GM23248 (cell line): ENCODE results near the gene UBTD2. TPM values are rescaled to one million over a fixed set of nuclear protein-coding genes. Genes with fewer than 3 reads are reported as not detected.

Experiments used
- DNase-seq: peaks from one replicate; pipeline ENCODE4 v3.0.0-alpha.2; 2015
- H2AFZ ChIP-seq: fragments of 200-600 bp; sonication (generic); 2 replicates; pipeline ENCODE4 v1.6.1; 2016; ENCODE audit warnings: antibody characterized with exemption
- H3F3A ChIP-seq: fragments of 200-600 bp; sonication (generic); 2 replicates; pipeline ENCODE4 v1.6.1; 2016; ENCODE audit warnings: mild to moderate bottlenecking, antibody characterized with exemption, mixed run types; ENCODE audit not compliant: insufficient read depth
- H3K27ac ChIP-seq: fragments of 200-600 bp; sonication (generic); 2 replicates; pipeline ENCODE4 v1.5.1; 2016; ENCODE audit warnings: mild to moderate bottlenecking
- H3K27me3 ChIP-seq: fragments of 200-600 bp; sonication (generic); replicated peaks from 2 replicates; pipeline ENCODE4 v1.6.1; 2016; ENCODE audit warnings: mild to moderate bottlenecking; ENCODE audit not compliant: insufficient read depth
- H3K36me3 ChIP-seq: fragments of 200-600 bp; sonication (generic); 2 replicates; pipeline ENCODE4 v1.6.1; 2016; ENCODE audit warnings: low read depth, mild to moderate bottlenecking
- H3K4me1 ChIP-seq: fragments of 200-600 bp; sonication (generic); 2 replicates; pipeline ENCODE4 v1.6.1; 2016; ENCODE audit warnings: mild to moderate bottlenecking; ENCODE audit not compliant: insufficient read depth
- H3K4me2 ChIP-seq: fragments of 200-600 bp; sonication (generic); one replicate; pipeline ENCODE4 v1.6.1; 2016; ENCODE audit warnings: mild to moderate bottlenecking; ENCODE audit not compliant: unreplicated experiment
- H3K4me3 ChIP-seq: fragments of 200-600 bp; sonication (generic); 2 replicates; pipeline ENCODE4 v1.5.1; 2016; ENCODE audit warnings: mild to moderate bottlenecking
- H3K79me2 ChIP-seq: fragments of 200-600 bp; sonication (generic); 2 replicates; pipeline ENCODE4 v1.6.1; 2016; ENCODE audit warnings: mild to moderate bottlenecking; ENCODE audit not compliant: insufficient read depth
- H3K9ac ChIP-seq: fragments of 200-600 bp; sonication (generic); 2 replicates; pipeline ENCODE4 v1.6.1; 2016; ENCODE audit warnings: mild to moderate bottlenecking
- H3K9me2 ChIP-seq: fragments of 200-600 bp; sonication (generic); 2 replicates; pipeline ENCODE4 v1.6.1; 2016; ENCODE audit warnings: mixed run types, mild to moderate bottlenecking, moderate library complexity; ENCODE audit not compliant: insufficient read depth
- H3K9me3 ChIP-seq: fragments of 200-600 bp; sonication (generic); one replicate; pipeline ENCODE4 v1.6.1; 2017; ENCODE audit warnings: low read depth
- H4K20me1 ChIP-seq: fragments of 200-600 bp; sonication (generic); 2 replicates; pipeline ENCODE4 v1.6.0; 2016; ENCODE audit not compliant: insufficient read depth
- EZH2 ChIP-seq: fragments of 200-600 bp; sonication (generic); IDR thresholded peaks from 2 replicates; pipeline ENCODE4 v1.6.1; 2018; ENCODE audit warnings: antibody characterized with exemption, mild to moderate bottlenecking; ENCODE audit not compliant: insufficient read depth, poor library complexity, severe bottlenecking
- EZH2phosphoT487 ChIP-seq: fragments of 200-600 bp; sonication (generic); IDR thresholded peaks from 2 replicates; pipeline ENCODE4 v1.6.1; 2018; ENCODE audit warnings: antibody characterized with exemption, moderate library complexity, mild to moderate bottlenecking, low read depth; ENCODE audit not compliant: insufficient read depth
- WGBS, 2 experiments: methylation state at CpG; one replicate each; pipeline ENCODE4 v1.1.6; 2015 to 2017; ENCODE audit warnings: low lambda C conversion rate in 2 of 2, low coverage in 1 of 2; ENCODE audit errors: missing lambda C conversion rate in 2 of 2; 5-methylcytosine and 5-hydroxymethylcytosine counted together
- in situ Hi-C: fragments of 300-500 bp; cut with MboI; formaldehyde crosslinking; loops from 2 replicates; pipeline ENCODE4 v1.15.0; 2020
- polyA plus RNA-seq: library from polyadenylated mRNA; unstranded; fragments of >200 nt; fragmentation: Nextera tagmentation; extraction: Ambion mirVana; gene quantifications from 2 replicates; pipeline ENCODE4 v1.2.1, GENCODE V29; 2016
- total RNA-seq: library from RNA; depleted of rRNA; stranded (reverse); fragments of >200 nt; shearing (Covaris generic); gene quantifications from 2 replicates; pipeline ENCODE4 v1.2.3, GENCODE V29; 2014

UBTD2 gene
- total and polyA plus RNA-seq, 2 experiments from 2014 or later = 17.3 to 41.4 TPM

GRCh38 chr5:172224996-172225395, 58.6 kb downstream of the UBTD2 start:
- H3K79me2 ChIP-seq = peaks cover 62% of the 10 kb centered on the region
- no peaks in the 10 kb centered on the region for H3K9me2 ChIP-seq
- TF ChIP-seq EZH2phosphoT487 = no peak
- TF ChIP-seq EZH2 = no peak
- DNase-seq = no peak
- no peak overlapping the region for H2AFZ ChIP-seq
- 0 out of 2 replicates have a peak, but pooled peaks cover 3% of the 10 kb centered on the region for H4K20me1 ChIP-seq
- in situ Hi-C loops = no loop called here
- H3K9ac ChIP-seq = no peak overlapping the region
- H3K4me3 ChIP-seq = no peak overlapping the region
- H3K27me3 ChIP-seq = no peaks in the 10 kb centered on the region
- H3K27ac ChIP-seq = no peak overlapping the region
- peaks cover 23% of the 10 kb centered on the region; the same call in 1 of the 2 replicates for H3K36me3 ChIP-seq
- H3K4me1 ChIP-seq = no peaks in the 10 kb centered on the region
- no peaks in the 10 kb centered on the region for H3F3A ChIP-seq
- H3K4me2 ChIP-seq = no peak overlapping the region
- no peaks in the 10 kb centered on the region for H3K9me3 ChIP-seq
- 92 to 100% methylated on average over 1 of the region's 1 CpG for WGBS, 2 experiments

- H3K9ac ChIP-seq = no peak overlapping the region
- peaks cover 64% of the 10 kb centered on the region for H3K79me2 ChIP-seq
- no peak overlapping the region for H3K4me2 ChIP-seq
- no peaks in the 10 kb centered on the region for H3K9me3 ChIP-seq
- no peaks in the 10 kb centered on the region for H3K9me2 ChIP-seq
- in situ Hi-C loops = no loop called here
- H3K36me3 ChIP-seq = peaks cover 20% of the 10 kb centered on the region
- H2AFZ ChIP-seq = no peak overlapping the region
- TF ChIP-seq EZH2phosphoT487 (no peak), EZH2 (no peak)
- 0 out of 2 replicates have a peak, but pooled peaks cover 3% of the 10 kb centered on the region for H4K20me1 ChIP-seq
- 94 to 97% methylated on average over 10 of the region's 10 CpGs for WGBS, 2 experiments
- no peaks in the 10 kb centered on the region for H3K27me3 ChIP-seq
- H3F3A ChIP-seq = no peaks in the 10 kb centered on the region
- no peak overlapping the region for H3K27ac ChIP-seq
- no peak for DNase-seq
- H3K4me1 ChIP-seq = no peaks in the 10 kb centered on the region
- H3K4me3 ChIP-seq = no peak overlapping the region
These were observed 59.4 kb downstream of the UBTD2 start for GRCh38 chr5:172223901-172224873.

- H2AFZ ChIP-seq = no peak overlapping the region
- no peak overlapping the region for H3K4me2 ChIP-seq
- WGBS, 2 experiments = 97 to 98% methylated on average over 2 of the region's 2 CpGs
- H4K20me1 ChIP-seq = no peaks in the 10 kb centered on the region
- H3K27ac ChIP-seq = no peak overlapping the region
- in situ Hi-C loops = no loop called here
- TF ChIP-seq EZH2phosphoT487 (no peak), EZH2 (no peak)
- no peaks in the 10 kb centered on the region for H3K9me3 ChIP-seq
- no peaks in the 10 kb centered on the region for H3F3A ChIP-seq
- H3K79me2 ChIP-seq = peaks cover 87% of the 10 kb centered on the region
- H3K4me3 ChIP-seq = no peak overlapping the region
- no peaks in the 10 kb centered on the region for H3K4me1 ChIP-seq
- no peak overlapping the region for H3K9ac ChIP-seq
- peaks cover 8% of the 10 kb centered on the region for H3K36me3 ChIP-seq
- no peaks in the 10 kb centered on the region for H3K27me3 ChIP-seq
- no peak for DNase-seq
- no peaks in the 10 kb centered on the region for H3K9me2 ChIP-seq
These were observed 64.3 kb downstream of the UBTD2 start for GRCh38 chr5:172219296-172219695.

- in situ Hi-C loops = no loop called here
- H3K79me2 ChIP-seq = peaks cover 81% of the 10 kb centered on the region
These were observed 67.2 kb downstream of the UBTD2 start for GRCh38 chr5:172216345-172216744.

More at GRCh38 chr5:172216345-172216744, 67.2 kb downstream of the UBTD2 start:
- 96 to 99% methylated on average over 3 of the region's 3 CpGs for WGBS, 2 experiments
- Histone ChIP-seq H3K9ac (no peak overlapping the region), H3F3A (no peaks in the 10 kb centered on the region), H3K9me2 (no peaks in the 10 kb centered on the region), H4K20me1 (no peaks in the 10 kb centered on the region), H2AFZ (no peak overlapping the region), H3K27me3 (no peaks in the 10 kb centered on the region), H3K4me3 (no peak overlapping the region), H3K4me1 (no peaks in the 10 kb centered on the region), H3K4me2 (no peak overlapping the region), H3K9me3 (no peaks in the 10 kb centered on the region), H3K36me3 (peaks cover 16% of the 10 kb centered on the region), H3K27ac (no peak overlapping the region)
- TF ChIP-seq EZH2 = no peak
- TF ChIP-seq EZH2phosphoT487 = no peak
- no peak for DNase-seq
